Measurements from ENCODE around the gene HNRNPL. TPM values are rescaled to one million over a fixed set of nuclear protein-coding genes. Genes with fewer than 3 reads are reported as not detected.
A peak's percentile ranks its signal among the peaks of the same experiment; 100 is the strongest.

The HNRNPL gene
- total and polyA plus RNA-seq, 9 of the 15 experiments (the other 6 are each of a cell fraction or from before 2014, with no cell fraction given), result 39.5 to 610 (median 299) TPM

DNA sequence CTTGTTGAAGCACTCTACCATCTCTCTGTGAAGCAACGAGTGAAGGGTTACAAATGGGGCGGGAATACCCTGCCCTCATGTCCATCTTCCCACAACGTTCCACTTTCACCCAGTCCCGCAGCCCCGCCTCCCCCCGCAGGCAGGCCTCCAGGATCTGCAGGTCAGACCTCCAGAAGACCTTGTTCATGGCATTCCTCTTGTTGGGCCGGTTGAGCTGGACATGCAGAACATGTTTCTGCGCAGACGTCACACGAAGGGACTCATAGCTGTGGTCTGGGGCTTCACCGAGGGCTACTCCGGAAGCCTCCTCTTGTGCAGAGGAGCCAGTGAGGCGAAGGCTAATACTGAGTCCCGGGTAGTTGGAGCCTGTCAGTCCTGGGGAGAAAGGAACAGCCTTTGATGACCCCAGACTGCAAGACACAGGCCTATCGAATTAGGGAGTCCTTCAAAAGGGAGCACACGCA is 18.6 kb downstream of the HNRNPL start (continued):
- TF ChIP-seq ZBTB1 (CRISPR knock-in tag; IDR thresholded peaks at IDR 0.05; ENCODE audit: borderline replicate concordance, low read depth), result no peak
- no peak for TF ChIP-seq LCOR (CRISPR knock-in tag; IDR thresholded peaks at IDR 0.05)
- TF ChIP-seq ZNF253 (CRISPR knock-in tag; conservative IDR thresholded peaks at IDR 0.05), result no peak
- TF ChIP-seq, protein P1, sequence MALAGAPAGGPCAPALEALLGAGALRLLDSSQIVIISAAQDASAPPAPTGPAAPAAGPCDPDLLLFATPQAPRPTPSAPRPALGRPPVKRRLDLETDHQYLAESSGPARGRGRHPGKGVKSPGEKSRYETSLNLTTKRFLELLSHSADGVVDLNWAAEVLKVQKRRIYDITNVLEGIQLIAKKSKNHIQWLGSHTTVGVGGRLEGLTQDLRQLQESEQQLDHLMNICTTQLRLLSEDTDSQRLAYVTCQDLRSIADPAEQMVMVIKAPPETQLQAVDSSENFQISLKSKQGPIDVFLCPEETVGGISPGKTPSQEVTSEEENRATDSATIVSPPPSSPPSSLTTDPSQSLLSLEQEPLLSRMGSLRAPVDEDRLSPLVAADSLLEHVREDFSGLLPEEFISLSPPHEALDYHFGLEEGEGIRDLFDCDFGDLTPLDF (CRISPR knock-in tag; IDR thresholded peaks at IDR 0.05), result no peak
- TF ChIP-seq ZC3H11A (IDR thresholded peaks at IDR 0.05; ENCODE audit: low read depth, low read length), result no peak
- no peak for TF ChIP-seq KAT7 (CRISPR knock-in tag; IDR thresholded peaks at IDR 0.05; ENCODE audit: borderline replicate concordance)
- TF ChIP-seq HNRNPH1 (optimal IDR thresholded peaks at IDR 0.05; ENCODE audit: low read depth, low read length), result no peak
- TF ChIP-seq FOXK2 (conservative IDR thresholded peaks at IDR 0.05 in 1 of 2, IDR thresholded peaks at IDR 0.05 in 1 of 2; ENCODE audit: low read depth in 2 of 2), result no peak
- TF ChIP-seq, protein P2, sequence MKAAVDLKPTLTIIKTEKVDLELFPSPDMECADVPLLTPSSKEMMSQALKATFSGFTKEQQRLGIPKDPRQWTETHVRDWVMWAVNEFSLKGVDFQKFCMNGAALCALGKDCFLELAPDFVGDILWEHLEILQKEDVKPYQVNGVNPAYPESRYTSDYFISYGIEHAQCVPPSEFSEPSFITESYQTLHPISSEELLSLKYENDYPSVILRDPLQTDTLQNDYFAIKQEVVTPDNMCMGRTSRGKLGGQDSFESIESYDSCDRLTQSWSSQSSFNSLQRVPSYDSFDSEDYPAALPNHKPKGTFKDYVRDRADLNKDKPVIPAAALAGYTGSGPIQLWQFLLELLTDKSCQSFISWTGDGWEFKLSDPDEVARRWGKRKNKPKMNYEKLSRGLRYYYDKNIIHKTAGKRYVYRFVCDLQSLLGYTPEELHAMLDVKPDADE (conservative IDR thresholded peaks at IDR 0.05; ENCODE audit: control insufficient read depth, low read depth, low read length), result no peak
- no peak for TF ChIP-seq CBX5 (IDR thresholded peaks at IDR 0.05; ENCODE audit: borderline replicate concordance, low read depth)
- TF ChIP-seq, protein P3, sequence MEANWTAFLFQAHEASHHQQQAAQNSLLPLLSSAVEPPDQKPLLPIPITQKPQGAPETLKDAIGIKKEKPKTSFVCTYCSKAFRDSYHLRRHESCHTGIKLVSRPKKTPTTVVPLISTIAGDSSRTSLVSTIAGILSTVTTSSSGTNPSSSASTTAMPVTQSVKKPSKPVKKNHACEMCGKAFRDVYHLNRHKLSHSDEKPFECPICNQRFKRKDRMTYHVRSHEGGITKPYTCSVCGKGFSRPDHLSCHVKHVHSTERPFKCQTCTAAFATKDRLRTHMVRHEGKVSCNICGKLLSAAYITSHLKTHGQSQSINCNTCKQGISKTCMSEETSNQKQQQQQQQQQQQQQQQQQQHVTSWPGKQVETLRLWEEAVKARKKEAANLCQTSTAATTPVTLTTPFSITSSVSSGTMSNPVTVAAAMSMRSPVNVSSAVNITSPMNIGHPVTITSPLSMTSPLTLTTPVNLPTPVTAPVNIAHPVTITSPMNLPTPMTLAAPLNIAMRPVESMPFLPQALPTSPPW (CRISPR knock-in tag; IDR thresholded peaks at IDR 0.05), result no peak; the same call in 1 of the 2 replicates
- TF ChIP-seq ZSCAN32 (CRISPR knock-in tag; IDR thresholded peaks at IDR 0.05), result no peak
- TF ChIP-seq DNMT1 (IDR thresholded peaks at IDR 0.05), result no peak
- TF ChIP-seq, protein P4, sequence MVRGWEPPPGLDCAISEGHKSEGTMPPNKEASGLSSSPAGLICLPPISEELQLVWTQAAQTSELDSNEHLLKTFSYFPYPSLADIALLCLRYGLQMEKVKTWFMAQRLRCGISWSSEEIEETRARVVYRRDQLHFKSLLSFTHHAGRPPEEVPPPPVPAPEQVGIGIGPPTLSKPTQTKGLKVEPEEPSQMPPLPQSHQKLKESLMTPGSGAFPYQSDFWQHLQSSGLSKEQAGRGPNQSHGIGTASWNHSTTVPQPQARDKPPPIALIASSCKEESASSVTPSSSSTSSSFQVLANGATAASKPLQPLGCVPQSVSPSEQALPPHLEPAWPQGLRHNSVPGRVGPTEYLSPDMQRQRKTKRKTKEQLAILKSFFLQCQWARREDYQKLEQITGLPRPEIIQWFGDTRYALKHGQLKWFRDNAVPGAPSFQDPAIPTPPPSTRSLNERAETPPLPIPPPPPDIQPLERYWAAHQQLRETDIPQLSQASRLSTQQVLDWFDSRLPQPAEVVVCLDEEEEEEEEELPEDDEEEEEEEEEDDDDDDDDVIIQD (CRISPR knock-in tag; IDR thresholded peaks at IDR 0.05), result no peak
- no peak for TF ChIP-seq PTTG1 (tag; IDR thresholded peaks at IDR 0.05; ENCODE audit: low read depth)
- TF ChIP-seq ETV1 (tag; conservative IDR thresholded peaks at IDR 0.05; ENCODE audit: low read depth), result peak; percentile 24; the same call in 1 of the 2 replicates
- TF ChIP-seq SP2 (IDR thresholded peaks at IDR 0.05; ENCODE audit: extremely low read depth, low read depth, low read length, poor library complexity, severe bottlenecking), result no peak
- TF ChIP-seq, protein P5, sequence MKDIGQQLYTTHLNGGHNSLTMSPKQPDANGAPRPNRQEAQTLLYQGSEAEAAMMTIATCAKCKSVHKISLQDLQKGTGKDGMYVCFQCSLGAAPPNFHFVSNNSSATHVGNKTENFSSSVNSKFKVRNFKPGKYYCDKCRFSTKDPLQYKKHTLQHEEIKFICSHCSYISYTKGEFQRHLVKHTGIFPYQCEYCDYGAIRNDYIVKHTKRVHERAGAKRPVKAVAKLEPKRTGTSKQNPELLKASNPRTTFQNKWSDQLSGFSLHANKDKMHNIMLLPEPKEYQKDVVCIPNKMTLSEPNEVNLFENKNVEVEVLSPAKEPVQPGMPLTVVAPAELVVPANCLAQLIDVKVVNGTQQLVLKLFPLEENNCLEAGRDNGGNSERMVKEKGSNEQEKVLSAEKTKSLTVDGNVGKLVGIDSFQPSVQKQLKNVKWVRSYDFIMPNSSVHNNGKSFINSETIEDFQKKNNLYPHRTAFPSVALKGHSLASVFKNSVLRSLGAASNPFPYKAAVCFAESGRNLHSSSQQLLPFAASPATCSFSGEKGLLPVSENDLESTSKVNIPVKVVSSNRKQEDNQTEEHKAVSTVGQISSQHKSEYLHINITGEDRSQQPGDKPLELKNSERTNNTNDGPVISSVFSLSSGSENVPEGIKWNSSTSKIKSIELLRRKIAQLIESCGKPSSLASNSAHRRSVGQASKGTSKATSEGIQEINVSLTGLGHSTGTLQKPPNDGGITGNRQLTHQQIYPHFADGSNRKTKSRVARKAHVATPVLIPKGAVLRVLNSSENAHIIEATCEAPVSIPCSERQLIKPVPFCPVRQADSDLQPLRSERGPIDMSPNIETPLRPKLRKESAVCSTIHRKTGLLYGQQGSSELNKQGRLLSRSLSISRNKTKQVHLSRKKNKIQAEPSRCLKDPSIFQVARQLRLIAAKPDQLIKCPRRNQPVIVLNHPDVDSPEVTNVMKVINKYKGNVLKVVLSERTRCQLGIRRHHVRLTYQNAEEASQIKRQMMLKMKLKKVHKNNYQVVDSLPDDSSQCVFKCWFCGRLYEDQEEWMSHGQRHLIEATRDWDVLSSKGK (CRISPR knock-in tag; IDR thresholded peaks at IDR 0.05), result no peak
- TF ChIP-seq SETDB1 (IDR thresholded peaks at IDR 0.05; ENCODE audit: low read length), result no peak
- TF ChIP-seq MEF2D (tag; conservative IDR thresholded peaks at IDR 0.05; ENCODE audit: low read depth), result no peak
